GM12872 (cell line): ENCODE measurements around the gene DZANK1.

Experiments
- TF ChIP-seq, protein P1 (sequence below): IDR thresholded peaks from 3 replicates; pipeline ENCODE4 v1.5.1; 2011; ENCODE audit warnings: low read depth, mild to moderate bottlenecking, low read length, moderate library complexity; ENCODE audit not compliant: insufficient read depth

The DZANK1 gene

DNA sequence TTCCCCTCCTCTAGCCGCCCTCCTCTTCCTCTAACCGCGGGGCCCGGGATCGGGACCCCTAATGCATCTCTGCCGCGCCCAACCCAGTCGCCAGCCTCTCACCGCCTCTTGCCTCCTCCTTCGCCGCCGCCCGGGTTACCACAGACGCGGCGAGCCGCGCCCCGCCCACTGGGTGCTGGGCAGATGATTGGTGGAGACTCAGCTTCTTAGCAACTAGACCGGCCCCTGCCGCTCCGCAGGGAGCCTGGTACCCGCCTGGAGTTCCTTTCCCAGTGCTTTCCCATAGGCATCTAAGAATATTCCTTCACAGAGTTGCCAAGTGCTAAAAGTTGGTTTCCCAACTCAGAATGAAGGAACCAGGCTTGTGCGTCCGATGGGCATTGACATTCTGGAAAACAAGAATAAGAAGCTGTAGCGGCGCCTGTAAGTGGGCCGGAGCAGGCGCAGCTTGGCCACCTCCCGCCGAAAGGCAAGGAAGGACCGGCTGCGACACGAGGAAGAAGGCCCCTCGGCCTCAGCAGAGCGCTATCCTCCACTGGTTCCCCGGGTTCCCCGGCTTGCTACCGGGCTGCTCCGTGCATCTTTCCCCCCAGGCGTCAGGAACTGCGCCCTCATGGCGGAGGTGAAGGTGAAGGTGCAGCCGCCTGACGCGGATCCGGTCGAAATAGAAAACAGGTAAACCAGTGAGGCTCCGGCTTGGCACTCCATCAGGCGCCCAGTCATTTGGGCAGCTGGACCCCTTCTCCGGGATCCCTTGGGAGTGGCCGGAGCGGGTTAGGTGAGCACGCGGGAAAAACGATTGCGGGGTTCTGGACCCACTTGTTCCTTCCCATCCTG is at the start of gene DZANK1, which contains the start of gene POLR3F:
DZANK1 (minus strand) TSS at position 137 of the 837 bp plus-strand sequence. CDS start 1,672 bp downstream, outside the sequence.
POLR3F (plus strand) TSS at position 497 of the 837 bp plus-strand sequence; CDS start at position 614, 117 bp downstream.
- TF ChIP-seq, protein P1, sequence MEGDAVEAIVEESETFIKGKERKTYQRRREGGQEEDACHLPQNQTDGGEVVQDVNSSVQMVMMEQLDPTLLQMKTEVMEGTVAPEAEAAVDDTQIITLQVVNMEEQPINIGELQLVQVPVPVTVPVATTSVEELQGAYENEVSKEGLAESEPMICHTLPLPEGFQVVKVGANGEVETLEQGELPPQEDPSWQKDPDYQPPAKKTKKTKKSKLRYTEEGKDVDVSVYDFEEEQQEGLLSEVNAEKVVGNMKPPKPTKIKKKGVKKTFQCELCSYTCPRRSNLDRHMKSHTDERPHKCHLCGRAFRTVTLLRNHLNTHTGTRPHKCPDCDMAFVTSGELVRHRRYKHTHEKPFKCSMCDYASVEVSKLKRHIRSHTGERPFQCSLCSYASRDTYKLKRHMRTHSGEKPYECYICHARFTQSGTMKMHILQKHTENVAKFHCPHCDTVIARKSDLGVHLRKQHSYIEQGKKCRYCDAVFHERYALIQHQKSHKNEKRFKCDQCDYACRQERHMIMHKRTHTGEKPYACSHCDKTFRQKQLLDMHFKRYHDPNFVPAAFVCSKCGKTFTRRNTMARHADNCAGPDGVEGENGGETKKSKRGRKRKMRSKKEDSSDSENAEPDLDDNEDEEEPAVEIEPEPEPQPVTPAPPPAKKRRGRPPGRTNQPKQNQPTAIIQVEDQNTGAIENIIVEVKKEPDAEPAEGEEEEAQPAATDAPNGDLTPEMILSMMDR: no peak

DNA sequence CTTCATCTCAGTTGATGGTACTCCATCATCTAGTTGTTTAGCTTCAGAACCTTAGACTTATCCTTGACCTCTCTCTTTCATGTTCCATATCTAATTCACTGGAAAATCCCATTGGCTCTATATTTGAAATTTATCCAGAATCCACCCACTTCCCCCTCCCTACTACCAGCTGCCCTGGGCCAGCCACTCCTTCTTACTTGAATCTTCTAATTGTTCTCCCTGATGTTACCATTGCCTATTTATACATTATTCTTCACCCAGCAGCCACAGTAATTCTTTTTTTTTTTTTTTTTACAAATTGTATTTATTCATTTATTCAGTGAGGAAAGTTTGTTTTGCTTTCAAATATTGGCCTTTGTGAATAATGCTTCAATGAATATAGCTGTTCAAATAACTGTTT is 49.1 kb upstream of the DZANK1 start:
- TF ChIP-seq, protein P1: no peak

DNA sequence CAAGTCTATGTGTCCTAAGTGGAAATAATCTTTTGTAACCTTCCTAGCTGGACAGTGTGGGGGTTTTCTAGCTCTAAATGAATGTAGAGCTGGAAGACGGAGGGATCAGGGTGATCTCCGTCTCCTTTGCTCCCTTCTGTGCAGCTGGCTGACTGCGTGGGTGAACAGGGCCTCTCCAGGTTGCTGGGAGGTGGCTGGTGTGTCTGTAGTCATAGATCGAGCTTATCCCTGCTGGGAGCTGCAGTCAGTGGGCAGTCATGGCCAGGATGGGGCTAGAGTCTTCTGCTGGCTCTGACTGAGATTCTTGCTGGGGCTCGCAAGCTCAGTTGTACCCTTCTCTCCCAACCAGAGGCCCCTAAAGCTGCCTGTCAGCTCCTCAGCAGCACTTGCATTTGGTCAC is 47.3 kb upstream of the DZANK1 start:
- TF ChIP-seq, protein P1: no peak

DNA sequence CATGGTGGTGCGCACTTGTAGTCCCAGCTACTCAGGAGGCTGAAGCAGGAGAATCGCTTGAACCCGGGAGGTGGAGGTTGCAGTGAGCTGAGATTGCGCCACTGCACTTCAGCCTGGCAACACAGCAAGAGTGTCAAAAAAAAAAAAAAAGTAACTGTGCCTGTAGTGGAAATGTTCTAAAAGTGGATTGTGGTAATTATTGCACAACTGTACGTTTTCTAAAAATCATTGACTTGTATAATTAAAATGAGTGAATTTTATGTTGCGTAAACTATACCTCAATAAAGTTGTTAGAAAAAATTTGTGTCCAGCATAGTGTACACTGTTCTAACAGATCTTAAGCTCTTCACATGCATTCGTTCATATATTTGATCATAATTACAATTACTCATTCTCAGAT is 46.4 kb upstream of the DZANK1 start:
- TF ChIP-seq, protein P1: no peak

DNA sequence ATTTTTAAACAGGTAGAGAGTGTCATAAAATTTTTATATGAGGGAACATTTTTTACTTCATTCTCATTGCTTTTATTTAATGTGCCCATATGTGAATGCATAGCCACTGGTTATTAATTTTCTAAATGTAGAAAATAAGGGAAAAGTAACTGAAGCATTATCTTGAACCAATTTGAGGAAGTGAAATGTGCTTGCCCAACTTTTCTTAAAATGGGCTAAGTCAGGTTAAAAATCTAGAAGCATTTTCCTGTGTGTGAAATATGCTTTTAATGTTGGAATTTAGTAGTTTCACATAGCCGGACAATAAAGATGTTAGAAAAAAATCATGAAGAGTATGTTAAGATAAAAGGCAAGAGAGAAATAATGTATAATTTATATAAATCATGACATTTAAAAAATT is 44.7 kb upstream of the DZANK1 start:
- TF ChIP-seq, protein P1: no peak

DNA sequence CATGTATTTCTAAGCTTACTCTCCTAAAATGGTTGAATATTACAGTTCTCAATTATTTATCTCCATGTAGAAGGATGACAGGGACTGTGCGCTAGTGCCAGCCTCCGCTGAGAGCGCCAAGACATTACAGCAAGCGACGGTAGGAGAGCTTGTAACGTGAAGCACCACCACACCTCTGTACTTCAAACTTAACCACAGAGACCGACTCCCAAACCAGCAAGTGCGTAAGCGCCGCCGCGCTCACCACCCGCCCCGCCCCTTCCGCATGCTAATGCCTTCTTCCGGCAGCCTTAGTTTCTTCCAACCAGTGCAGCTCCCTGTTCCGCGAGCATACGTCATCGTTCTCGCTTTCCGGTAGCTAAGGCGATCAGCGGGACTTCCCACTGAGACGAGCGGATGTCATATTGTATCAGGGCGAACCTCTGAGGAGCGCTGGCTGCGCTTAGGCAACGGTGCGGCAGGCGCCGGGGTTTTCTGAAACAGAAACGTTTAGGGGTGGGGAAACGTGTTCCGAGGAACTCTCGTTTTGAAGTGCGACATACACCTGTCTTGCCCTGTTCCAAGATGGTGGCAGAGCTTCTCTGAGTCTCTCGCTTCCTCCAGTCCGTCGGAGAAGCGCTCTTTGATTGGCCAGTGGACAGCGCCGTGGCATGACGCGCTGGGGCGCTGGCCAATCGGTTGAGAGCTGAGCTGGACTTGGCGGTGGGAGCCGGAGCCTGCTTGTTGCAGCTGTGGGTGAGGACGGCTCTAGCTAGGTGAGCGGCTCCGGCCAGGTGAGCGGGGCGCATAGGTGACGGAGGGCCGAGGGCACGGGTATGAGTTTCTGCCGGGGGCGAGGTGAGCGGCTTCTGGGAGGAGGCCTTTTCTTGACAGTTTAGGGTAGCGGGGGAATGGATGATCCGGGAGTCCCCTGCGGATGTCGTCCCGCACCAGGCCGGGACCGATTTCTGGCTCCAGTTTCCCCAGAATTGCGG is 40.7 kb upstream of the DZANK1 start, which contains the start of gene SEC23B:
SEC23B (plus strand) TSS at position 723 of the 974 bp plus-strand sequence. CDS start 2,896 bp downstream, outside the sequence.
- TF ChIP-seq, protein P1: no peak

DNA sequence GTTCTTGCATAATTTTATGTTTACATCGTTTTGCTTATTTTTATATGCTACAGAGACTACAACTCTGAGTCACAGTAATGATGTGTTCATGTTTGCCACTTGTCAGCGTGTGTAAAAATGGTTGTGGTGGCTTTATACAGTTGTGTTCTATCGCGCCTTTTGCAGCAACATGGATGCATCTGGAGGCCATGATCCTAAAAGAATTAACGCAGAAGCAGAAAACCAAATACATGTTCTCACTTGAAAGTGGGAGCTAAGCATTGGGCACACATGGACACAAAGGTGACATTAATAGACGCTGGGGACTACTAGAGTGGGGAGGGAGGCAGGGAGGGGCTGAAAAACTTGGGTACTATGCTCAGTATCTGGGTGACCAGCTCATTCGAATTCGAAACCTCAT is 39.9 kb upstream of the DZANK1 start:
- TF ChIP-seq, protein P1: no peak
